ENCODE results near the gene SBDS. TPM values are rescaled to one million over a fixed set of nuclear protein-coding genes. Genes with fewer than 3 reads are reported as not detected.

SBDS gene
- total and polyA plus RNA-seq, 2 experiments from 2014 or later = 85.1 to 118 TPM

DNA sequence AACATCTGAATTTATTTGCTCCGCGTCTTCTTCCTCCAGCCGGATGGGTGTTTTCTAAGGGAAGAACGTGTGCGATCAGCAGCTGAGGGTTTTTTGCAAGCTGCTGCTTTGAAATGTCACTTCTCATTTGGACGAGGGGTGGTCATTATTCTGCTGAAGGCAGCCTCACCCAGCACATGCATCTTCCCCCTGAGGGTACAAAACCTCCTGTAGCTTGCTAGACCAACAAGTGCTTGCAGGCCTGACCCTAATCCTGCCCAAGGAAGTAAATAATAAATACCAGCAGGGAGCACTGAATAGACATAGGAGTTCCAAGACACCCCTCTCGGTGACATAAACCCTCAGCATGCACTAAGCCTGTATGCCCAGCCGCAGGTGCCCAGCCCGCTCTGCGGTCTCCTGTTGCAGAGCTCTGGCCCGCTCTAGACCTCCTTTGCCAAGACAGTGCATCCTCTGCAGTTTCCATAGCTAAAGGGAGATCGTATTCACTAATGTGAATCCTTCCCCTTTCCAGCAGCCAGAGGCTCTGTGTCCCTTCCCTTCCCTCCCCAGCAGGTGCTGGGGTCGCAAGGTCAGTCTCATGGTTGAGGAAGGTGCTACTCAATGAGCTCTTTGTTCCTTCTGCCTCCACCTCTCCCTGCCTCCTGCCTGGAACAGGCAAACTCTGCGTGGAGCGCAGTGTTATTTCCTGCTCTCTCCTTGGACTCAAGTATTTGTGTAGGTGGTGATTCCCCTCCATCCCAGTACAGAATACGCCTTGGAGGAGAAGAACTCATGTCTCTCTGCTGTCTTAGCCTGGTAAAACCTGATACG lies 36.6 kb downstream of the SBDS start:
- no peak overlapping the region for H3K4me2 ChIP-seq
- no peaks in the 10 kb centered on the region for H3K27me3 ChIP-seq
- H3K9me3 ChIP-seq (ENCODE audit: low read depth) = no peaks in the 10 kb centered on the region
- no peak overlapping the region for H3K27ac ChIP-seq
- DNase-seq (ENCODE audit: low spot score) = no peak
- no peaks in the 10 kb centered on the region for H4K20me1 ChIP-seq (ENCODE audit: insufficient read depth, poor library complexity, severe bottlenecking)
- H3K79me2 ChIP-seq = no peaks in the 10 kb centered on the region
- H3K4me3 ChIP-seq = no peak overlapping the region
- H2AFZ ChIP-seq = no peak overlapping the region
- no peaks in the 10 kb centered on the region for H3K9me2 ChIP-seq (replicated peaks; ENCODE audit: insufficient read depth)
- no peak for TF ChIP-seq EZH2 (IDR thresholded peaks at IDR 0.05; ENCODE audit: borderline replicate concordance)
- TF ChIP-seq CTCF (IDR thresholded peaks at IDR 0.05; ENCODE audit: poor library complexity) = no peak
- TF ChIP-seq EZH2phosphoT487 (IDR thresholded peaks at IDR 0.05; ENCODE audit: low read depth, severe bottlenecking, unreplicated experiment) = no peak
- no peaks in the 10 kb centered on the region for H3K36me3 ChIP-seq (replicated peaks; ENCODE audit: insufficient read depth, low read depth)
- no peaks in the 10 kb centered on the region for H3K4me1 ChIP-seq (ENCODE audit: insufficient read depth)
- 89% methylated on average over 17 of the region's 17 CpGs for WGBS (ENCODE audit: low lambda C conversion rate, missing lambda C conversion rate)

GRCh38 chr7:66957595-66958290 lies 37.6 kb downstream of the SBDS start:
- H2AFZ ChIP-seq = no peak overlapping the region
- H3K27ac ChIP-seq = no peak overlapping the region
- DNase-seq (ENCODE audit: low spot score) = no peak
- no peaks in the 10 kb centered on the region for H3K36me3 ChIP-seq (replicated peaks; ENCODE audit: insufficient read depth, low read depth)
- H3K9me3 ChIP-seq (ENCODE audit: low read depth) = no peaks in the 10 kb centered on the region
- no peaks in the 10 kb centered on the region for H3K4me1 ChIP-seq (ENCODE audit: insufficient read depth)
- no peaks in the 10 kb centered on the region for H3K9me2 ChIP-seq (replicated peaks; ENCODE audit: insufficient read depth)
- H4K20me1 ChIP-seq (ENCODE audit: insufficient read depth, poor library complexity, severe bottlenecking) = no peaks in the 10 kb centered on the region
- no peaks in the 10 kb centered on the region for H3K79me2 ChIP-seq
- H3K4me3 ChIP-seq = no peak overlapping the region
- TF ChIP-seq EZH2phosphoT487 (IDR thresholded peaks at IDR 0.05; ENCODE audit: low read depth, severe bottlenecking, unreplicated experiment) (no peak), EZH2 (IDR thresholded peaks at IDR 0.05; ENCODE audit: borderline replicate concordance) (no peak), CTCF (IDR thresholded peaks at IDR 0.05; ENCODE audit: poor library complexity) (no peak)
- no peak overlapping the region for H3K4me2 ChIP-seq
- WGBS (ENCODE audit: low lambda C conversion rate, missing lambda C conversion rate) = 94% methylated on average over 13 of the region's 13 CpGs
- H3K27me3 ChIP-seq = no peaks in the 10 kb centered on the region

DNA sequence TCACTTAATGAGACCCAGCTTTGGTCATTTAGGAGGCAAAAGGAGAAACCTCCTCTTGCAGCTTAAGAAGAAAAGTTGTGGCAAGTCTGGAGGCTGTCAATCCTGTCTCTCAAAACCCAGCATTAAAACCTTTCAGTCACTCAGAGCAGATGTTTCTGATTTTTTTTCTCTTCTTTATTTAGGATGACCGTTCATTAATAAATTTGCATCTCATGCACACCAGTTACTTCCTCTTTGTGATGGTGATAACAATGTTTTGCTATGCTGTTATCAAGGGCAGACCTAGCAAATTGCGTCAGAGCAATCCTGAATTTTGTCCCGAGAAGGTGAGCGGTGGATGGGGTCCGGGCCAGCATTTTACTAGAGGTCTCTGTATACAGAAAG lies 42.4 kb downstream of the SBDS start:
- Histone ChIP-seq H2AFZ (no peak overlapping the region), H3K36me3 (replicated peaks; ENCODE audit: insufficient read depth, low read depth) (no peaks in the 10 kb centered on the region), H3K4me2 (no peak overlapping the region), H3K79me2 (no peaks in the 10 kb centered on the region), H3K9me3 (ENCODE audit: low read depth) (no peaks in the 10 kb centered on the region), H3K27me3 (no peaks in the 10 kb centered on the region), H3K27ac (peak overlapping the region; percentile 46), H3K4me3 (no peak overlapping the region), H3K9me2 (replicated peaks; ENCODE audit: insufficient read depth) (no peaks in the 10 kb centered on the region), H3K4me1 (ENCODE audit: insufficient read depth) (no peaks in the 10 kb centered on the region), H4K20me1 (ENCODE audit: insufficient read depth, poor library complexity, severe bottlenecking) (no peaks in the 10 kb centered on the region)
- 96% methylated on average over 5 of the region's 5 CpGs for WGBS (ENCODE audit: low lambda C conversion rate, missing lambda C conversion rate)
- DNase-seq (ENCODE audit: low spot score) = no peak
- TF ChIP-seq CTCF (IDR thresholded peaks at IDR 0.05; ENCODE audit: poor library complexity) (no peak), EZH2 (IDR thresholded peaks at IDR 0.05; ENCODE audit: borderline replicate concordance) (no peak), EZH2phosphoT487 (IDR thresholded peaks at IDR 0.05; ENCODE audit: low read depth, severe bottlenecking, unreplicated experiment) (no peak)

All from hepatocyte (in vitro differentiated cells).